ENCODE results near the gene FHDC1.

DNA sequence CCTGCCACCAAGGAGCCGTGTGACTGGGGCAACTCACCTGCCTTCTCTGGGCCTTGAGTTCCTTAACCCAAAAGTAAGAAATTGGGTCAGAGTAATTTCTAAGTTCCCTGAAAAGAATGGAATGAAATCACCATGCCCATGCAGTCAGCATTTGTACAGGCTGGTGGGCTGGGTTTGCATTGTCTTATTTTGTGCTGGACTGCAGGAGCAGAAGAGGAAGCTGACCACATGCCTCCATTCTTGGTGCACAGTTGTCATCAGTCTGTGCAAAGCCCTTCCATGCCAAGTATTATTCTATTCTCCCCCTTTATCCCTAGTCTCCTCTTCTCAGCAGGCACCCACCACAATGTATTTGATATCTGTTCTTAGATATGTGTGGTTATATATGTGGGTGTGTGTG is 56.3 kb downstream of the FHDC1 start:
- no peak for TF ChIP-seq POLR2AphosphoS5 (IDR thresholded peaks at IDR 0.05; ENCODE audit: low read depth, low read length)
- TF ChIP-seq, protein P1, sequence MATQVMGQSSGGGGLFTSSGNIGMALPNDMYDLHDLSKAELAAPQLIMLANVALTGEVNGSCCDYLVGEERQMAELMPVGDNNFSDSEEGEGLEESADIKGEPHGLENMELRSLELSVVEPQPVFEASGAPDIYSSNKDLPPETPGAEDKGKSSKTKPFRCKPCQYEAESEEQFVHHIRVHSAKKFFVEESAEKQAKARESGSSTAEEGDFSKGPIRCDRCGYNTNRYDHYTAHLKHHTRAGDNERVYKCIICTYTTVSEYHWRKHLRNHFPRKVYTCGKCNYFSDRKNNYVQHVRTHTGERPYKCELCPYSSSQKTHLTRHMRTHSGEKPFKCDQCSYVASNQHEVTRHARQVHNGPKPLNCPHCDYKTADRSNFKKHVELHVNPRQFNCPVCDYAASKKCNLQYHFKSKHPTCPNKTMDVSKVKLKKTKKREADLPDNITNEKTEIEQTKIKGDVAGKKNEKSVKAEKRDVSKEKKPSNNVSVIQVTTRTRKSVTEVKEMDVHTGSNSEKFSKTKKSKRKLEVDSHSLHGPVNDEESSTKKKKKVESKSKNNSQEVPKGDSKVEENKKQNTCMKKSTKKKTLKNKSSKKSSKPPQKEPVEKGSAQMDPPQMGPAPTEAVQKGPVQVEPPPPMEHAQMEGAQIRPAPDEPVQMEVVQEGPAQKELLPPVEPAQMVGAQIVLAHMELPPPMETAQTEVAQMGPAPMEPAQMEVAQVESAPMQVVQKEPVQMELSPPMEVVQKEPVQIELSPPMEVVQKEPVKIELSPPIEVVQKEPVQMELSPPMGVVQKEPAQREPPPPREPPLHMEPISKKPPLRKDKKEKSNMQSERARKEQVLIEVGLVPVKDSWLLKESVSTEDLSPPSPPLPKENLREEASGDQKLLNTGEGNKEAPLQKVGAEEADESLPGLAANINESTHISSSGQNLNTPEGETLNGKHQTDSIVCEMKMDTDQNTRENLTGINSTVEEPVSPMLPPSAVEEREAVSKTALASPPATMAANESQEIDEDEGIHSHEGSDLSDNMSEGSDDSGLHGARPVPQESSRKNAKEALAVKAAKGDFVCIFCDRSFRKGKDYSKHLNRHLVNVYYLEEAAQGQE (IDR thresholded peaks at IDR 0.05; ENCODE audit: insufficient read depth in 1 of 2, low read depth in 2 of 2, low read length in 2 of 2) = no peak
